HFFc6 (cell line): ENCODE data around the gene ABCA10. TPM values are rescaled to one million over a fixed set of nuclear protein-coding genes. Genes with fewer than 3 reads are reported as not detected.
"Not testable (repeated sequence)": the region's sequence is repeated elsewhere in the genome, so short reads cannot be mapped to it uniquely, and the experiment has no call there.

ENCODE experiments used
- DNase-seq: peaks from one replicate; pipeline ENCODE4 v3.0.0-alpha.2; 2018
- H3K27ac Mint-ChIP-seq: 2 replicates; pipeline ENCODE4 v1.8.0; 2020; ENCODE audit warnings: mild to moderate bottlenecking, mixed read lengths
- H3K27me3 Mint-ChIP-seq: 2 replicates; pipeline ENCODE4 v1.8.0; 2021; ENCODE audit warnings: mild to moderate bottlenecking, moderate library complexity, mixed read lengths; ENCODE audit not compliant: insufficient read depth
- H3K36me3 Mint-ChIP-seq: 2 replicates; pipeline ENCODE4 v1.8.0; 2021; ENCODE audit warnings: low read depth, mixed read lengths
- H3K4me1 Mint-ChIP-seq: 2 replicates; pipeline ENCODE4 v1.8.0; 2020; ENCODE audit warnings: low read depth, mixed read lengths
- H3K4me3 Mint-ChIP-seq: 2 replicates; pipeline ENCODE4 v1.8.0; 2020; ENCODE audit warnings: mild to moderate bottlenecking, moderate library complexity, mixed read lengths
- H3K9me3 Mint-ChIP-seq: 2 replicates; pipeline ENCODE4 v1.8.0; 2020; ENCODE audit warnings: mild to moderate bottlenecking, mixed read lengths
- CTCF ChIP-seq: fragments of 200-600 bp; sonication (generic); IDR thresholded peaks from 2 replicates; pipeline ENCODE4 v1.5.0; 2021; ENCODE audit warnings: antibody characterized with exemption, mild to moderate bottlenecking
- long read RNA-seq: library from polyadenylated mRNA; unstranded; transcript quantifications from one replicate; pipeline ENCODE4 v2.0.0, GENCODE V29; 2019
- total RNA-seq, 6 experiments: library from RNA; stranded (reverse); fragmentation: NEBNext Ultra II Directional; extraction: Animal tissue kit (Norgen Biotek cat#: 25700); gene quantifications; 2 replicates in 1 of 6; 3 replicates in 5 of 6; pipeline ENCODE4 v1.2.3, GENCODE V29; 2021

Gene ABCA10, protein sequence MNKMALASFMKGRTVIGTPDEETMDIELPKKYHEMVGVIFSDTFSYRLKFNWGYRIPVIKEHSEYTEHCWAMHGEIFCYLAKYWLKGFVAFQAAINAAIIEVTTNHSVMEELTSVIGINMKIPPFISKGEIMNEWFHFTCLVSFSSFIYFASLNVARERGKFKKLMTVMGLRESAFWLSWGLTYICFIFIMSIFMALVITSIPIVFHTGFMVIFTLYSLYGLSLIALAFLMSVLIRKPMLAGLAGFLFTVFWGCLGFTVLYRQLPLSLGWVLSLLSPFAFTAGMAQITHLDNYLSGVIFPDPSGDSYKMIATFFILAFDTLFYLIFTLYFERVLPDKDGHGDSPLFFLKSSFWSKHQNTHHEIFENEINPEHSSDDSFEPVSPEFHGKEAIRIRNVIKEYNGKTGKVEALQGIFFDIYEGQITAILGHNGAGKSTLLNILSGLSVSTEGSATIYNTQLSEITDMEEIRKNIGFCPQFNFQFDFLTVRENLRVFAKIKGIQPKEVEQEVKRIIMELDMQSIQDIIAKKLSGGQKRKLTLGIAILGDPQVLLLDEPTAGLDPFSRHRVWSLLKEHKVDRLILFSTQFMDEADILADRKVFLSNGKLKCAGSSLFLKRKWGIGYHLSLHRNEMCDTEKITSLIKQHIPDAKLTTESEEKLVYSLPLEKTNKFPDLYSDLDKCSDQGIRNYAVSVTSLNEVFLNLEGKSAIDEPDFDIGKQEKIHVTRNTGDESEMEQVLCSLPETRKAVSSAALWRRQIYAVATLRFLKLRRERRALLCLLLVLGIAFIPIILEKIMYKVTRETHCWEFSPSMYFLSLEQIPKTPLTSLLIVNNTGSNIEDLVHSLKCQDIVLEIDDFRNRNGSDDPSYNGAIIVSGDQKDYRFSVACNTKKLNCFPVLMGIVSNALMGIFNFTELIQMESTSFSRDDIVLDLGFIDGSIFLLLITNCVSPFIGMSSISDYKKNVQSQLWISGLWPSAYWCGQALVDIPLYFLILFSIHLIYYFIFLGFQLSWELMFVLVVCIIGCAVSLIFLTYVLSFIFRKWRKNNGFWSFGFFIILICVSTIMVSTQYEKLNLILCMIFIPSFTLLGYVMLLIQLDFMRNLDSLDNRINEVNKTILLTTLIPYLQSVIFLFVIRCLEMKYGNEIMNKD (N-terminal part only)
- total RNA-seq, result under 1 TPM in 3 of 6 experiments, not detected in 3; 0.03 to 0.17 (median 0.07) TPM
- long read RNA-seq, result 0 reads

- Mint-ChIP-seq H3K27ac (no peak within 1 kb of the TSS), H3K36me3 (no peaks in the 10 kb centered on the region), H3K4me1 (no peaks in the 10 kb centered on the region), H3K4me3 (no peak within 1 kb of the TSS), H3K9me3 (no peaks in the 10 kb centered on the region), H3K27me3 (no peaks in the 10 kb centered on the region)
- no peak for TF ChIP-seq CTCF
- DNase-seq, result no peak
Observed at GRCh38 chr17:69228576-69228975, at the start of gene ABCA10. Gene ABCA10, minus strand, starts transcription at chr17:69228824. Its CDS starts 3,466 bp downstream, at chr17:69225358.

DNA sequence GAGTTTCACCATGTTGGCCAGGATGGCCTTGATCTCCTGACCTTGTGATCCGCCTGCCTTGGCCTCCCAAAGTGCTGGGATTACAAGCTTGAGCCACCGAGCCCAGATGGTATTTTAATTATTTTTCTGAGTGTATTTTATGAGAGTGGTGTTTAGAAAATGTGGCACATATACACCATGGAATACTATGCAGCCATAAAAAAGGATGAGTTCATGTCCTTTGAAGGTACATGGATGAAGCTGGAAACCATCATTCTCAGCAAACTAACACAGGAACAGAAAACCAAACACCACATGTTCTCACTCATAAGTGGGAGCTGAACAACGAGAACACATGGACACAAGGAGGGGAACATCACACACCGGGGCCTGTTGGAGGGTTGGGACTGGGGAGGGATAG lies 47.7 kb upstream of the ABCA10 start:
- not testable (repeated sequence) for H3K9me3 Mint-ChIP-seq, H3K4me1 Mint-ChIP-seq

DNA sequence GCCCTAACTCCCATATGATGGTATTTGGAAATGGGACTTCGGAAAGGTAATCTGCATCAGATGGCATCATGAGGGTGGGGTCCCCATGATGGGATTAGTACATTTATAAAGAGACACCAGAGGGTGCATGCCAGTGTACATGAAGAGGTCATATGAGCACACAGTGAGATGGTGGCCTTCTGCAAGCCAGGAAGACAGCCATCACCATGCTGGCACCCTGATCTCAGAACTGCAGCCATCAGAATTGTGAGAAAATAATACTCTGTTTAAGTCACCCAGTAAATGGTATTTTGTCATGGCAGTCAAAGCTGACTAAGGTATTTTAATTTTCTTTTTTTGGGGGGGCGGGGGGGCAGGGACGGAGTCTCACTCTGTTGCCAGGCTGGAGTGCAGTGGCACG lies 47.1 kb upstream of the ABCA10 start:
- no peak for TF ChIP-seq CTCF
- Mint-ChIP-seq H3K27ac (no peak overlapping the region), H3K9me3 (no peaks in the 10 kb centered on the region), H3K27me3 (no peaks in the 10 kb centered on the region; the same call in 1 of the 2 replicates), H3K4me1 (no peaks in the 10 kb centered on the region), H3K4me3 (no peak overlapping the region), H3K36me3 (no peaks in the 10 kb centered on the region)
- DNase-seq, result no peak

More for the DNA sequence above, 47.7 kb upstream of the ABCA10 start:
- DNase-seq, H3K27ac Mint-ChIP-seq, H3K36me3 Mint-ChIP-seq, H3K27me3 Mint-ChIP-seq, H3K4me3 Mint-ChIP-seq: not testable (repeated sequence)

DNA sequence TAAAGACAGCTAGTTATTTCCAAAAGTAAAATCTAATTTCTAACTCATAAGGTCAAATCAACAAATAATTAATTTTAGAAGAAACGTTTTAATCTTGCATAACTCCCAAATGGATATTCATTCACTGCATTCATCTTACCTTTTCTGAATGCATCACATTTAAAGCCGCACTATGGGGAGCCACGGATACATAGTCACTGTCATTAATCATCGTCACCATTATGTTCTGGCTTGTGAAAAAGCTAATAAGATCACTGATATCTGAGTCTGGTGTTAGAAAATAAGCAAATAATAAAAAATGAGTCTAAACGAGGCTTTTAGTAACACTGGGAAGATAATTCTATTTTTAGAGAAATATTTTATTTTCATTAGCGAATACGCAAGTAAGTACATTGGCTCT lies 42.4 kb upstream of the ABCA10 start:
- no peaks in the 10 kb centered on the region for H3K9me3 Mint-ChIP-seq
- no peaks in the 10 kb centered on the region for H3K36me3 Mint-ChIP-seq
- peaks cover 19% of the 10 kb centered on the region for H3K4me1 Mint-ChIP-seq
- H3K4me3 Mint-ChIP-seq, result no peak overlapping the region
- TF ChIP-seq CTCF, result no peak
- no peaks in the 10 kb centered on the region for H3K27me3 Mint-ChIP-seq
- DNase-seq, result no peak
- no peak overlapping the region for H3K27ac Mint-ChIP-seq

GRCh38 chr17:69269131-69269998 lies 40.7 kb upstream of the ABCA10 start:
- no peaks in the 10 kb centered on the region for H3K27me3 Mint-ChIP-seq
- H3K4me1 Mint-ChIP-seq, result peaks cover 19% of the 10 kb centered on the region
- peak overlapping the region; percentile 46 for H3K4me3 Mint-ChIP-seq
- peak overlapping the region; percentile 76 for H3K27ac Mint-ChIP-seq
- no peak for TF ChIP-seq CTCF
- DNase-seq, result peak; percentile 29
- H3K9me3 Mint-ChIP-seq, result no peaks in the 10 kb centered on the region
- no peaks in the 10 kb centered on the region for H3K36me3 Mint-ChIP-seq
